IMR-90 (cell line): ENCODE results near the gene PPFIBP2. TPM values are rescaled to one million over a fixed set of nuclear protein-coding genes. Genes with fewer than 3 reads are reported as not detected.

Experiments
- ATAC-seq: fragments of 200-7000 bp; cut with Tn5 transposase; 2 replicates; pipeline ENCODE4 v1.9.1; 2020; ENCODE audit warnings: low read depth, mild to moderate bottlenecking, moderate library complexity
- BruUV-seq: library from RNA; stranded (reverse); fragments of 400-500 nt; replicated peaks from 2 replicates; lab custom pipeline; 2021; lab: Mats Ljungman, UMichigan
- CTCF ChIA-PET: fragments of 300-600 bp; formaldehyde crosslinking; extraction: SDS; loops from one replicate; lab custom pipeline; 2021; ENCODE audit warnings: antibody characterized with exemption; lab: Yijun Ruan, JAX
- POLR2A ChIA-PET: fragments of 300-600 bp; sonication (Branson Sonifier 250); formaldehyde crosslinking; loops from one replicate; lab custom pipeline; 2022; ENCODE audit warnings: antibody characterized with exemption; ENCODE audit not compliant: unreplicated experiment; lab: Charles Lee
- DNase-seq: peaks from one replicate; pipeline ENCODE4 v3.0.0; 2013
- H2AFZ ChIP-seq: replicated peaks from 2 replicates; pipeline ENCODE3; 2013; ENCODE audit warnings: low read length, mild to moderate bottlenecking; ENCODE audit not compliant: poor library complexity
- H2AK5ac ChIP-seq: 2 replicates; pipeline ENCODE4 v1.6.1; 2013; ENCODE audit warnings: low read depth, low read length, inconsistent platforms
- H2AK9ac ChIP-seq: replicated peaks from 2 replicates; pipeline ENCODE3; 2013; ENCODE audit warnings: mild to moderate bottlenecking, low read depth, low read length, moderate library complexity; ENCODE audit not compliant: poor library complexity
- H2BK120ac ChIP-seq: 2 replicates; pipeline ENCODE4 v1.6.1; 2013; ENCODE audit warnings: low read depth, low read length, inconsistent platforms
- H2BK15ac ChIP-seq: 3 replicates; pipeline ENCODE4 v1.6.1; 2013; ENCODE audit warnings: low read depth, low read length, inconsistent platforms
- H2BK20ac ChIP-seq: 2 replicates; pipeline ENCODE4 v1.6.1; 2013; ENCODE audit warnings: low read depth, mild to moderate bottlenecking, inconsistent platforms, low read length, moderate library complexity
- H2BK5ac ChIP-seq: 2 replicates; pipeline ENCODE4 v1.6.1; 2013; ENCODE audit warnings: mild to moderate bottlenecking, low read depth, low read length, inconsistent platforms; ENCODE audit not compliant: poor library complexity, severe bottlenecking
- H3K14ac ChIP-seq: replicated peaks from 2 replicates; pipeline ENCODE4 v1.6.1; 2013; ENCODE audit warnings: low read depth, low read length, inconsistent platforms
- H3K18ac ChIP-seq: 2 replicates; pipeline ENCODE4 v1.6.1; 2013; ENCODE audit warnings: low read depth, low read length, control low read depth
- H3K23ac ChIP-seq: 2 replicates; pipeline ENCODE4 v1.6.1; 2013; ENCODE audit warnings: low read depth, low read length, inconsistent platforms
- H3K27ac ChIP-seq: 2 replicates; pipeline ENCODE4 v1.5.1; 2013; ENCODE audit warnings: mild to moderate bottlenecking, control low read depth, low read length; ENCODE audit not compliant: insufficient read depth
- H3K27me3 ChIP-seq: 2 replicates; pipeline ENCODE4 v1.6.1; 2013; ENCODE audit warnings: low read length; ENCODE audit not compliant: control insufficient read depth, insufficient read depth
- H3K36me3 ChIP-seq: 2 replicates; pipeline ENCODE4 v1.6.1; 2013; ENCODE audit warnings: low read length, mixed read lengths; ENCODE audit not compliant: control insufficient read depth, insufficient read depth
- H3K4ac ChIP-seq: 2 replicates; pipeline ENCODE4 v1.6.1; 2013; ENCODE audit warnings: low read depth, low read length, inconsistent platforms
- H3K4me1 ChIP-seq: 2 replicates; pipeline ENCODE4 v1.6.1; 2013; ENCODE audit warnings: low read length, mixed read lengths; ENCODE audit not compliant: control insufficient read depth, insufficient read depth
- H3K4me2 ChIP-seq: 2 replicates; pipeline ENCODE4 v1.6.1; 2013; ENCODE audit warnings: low read depth, mild to moderate bottlenecking, control low read depth, low read length, moderate library complexity
- H3K4me3 ChIP-seq: 2 replicates; pipeline ENCODE4 v1.5.1; 2013; ENCODE audit warnings: low read depth, mild to moderate bottlenecking, control low read depth, low read length, moderate library complexity; ENCODE audit not compliant: insufficient read depth
- H3K56ac ChIP-seq: 2 replicates; pipeline ENCODE4 v1.6.1; 2013; ENCODE audit warnings: low read length, inconsistent platforms; ENCODE audit not compliant: insufficient read depth; ENCODE audit errors: extremely low read depth
- H3K79me1 ChIP-seq, 2 experiments: 2 replicates each; pipeline ENCODE4 v1.6.1; 2013; ENCODE audit warnings: low read length in 2 of 2, inconsistent platforms in 1 of 2, low read depth in 1 of 2
- H3K9ac ChIP-seq: 2 replicates; pipeline ENCODE4 v1.6.1; 2013; ENCODE audit warnings: low read depth, low read length, control low read depth
- H3K9me1 ChIP-seq: 2 replicates; pipeline ENCODE4 v1.6.1; 2013; ENCODE audit warnings: low read length, inconsistent platforms; ENCODE audit not compliant: insufficient read depth
- H3K9me3 ChIP-seq: 2 replicates; pipeline ENCODE4 v1.6.1; 2013; ENCODE audit warnings: low read length; ENCODE audit not compliant: control insufficient read depth, insufficient read depth
- H4K20me1 ChIP-seq: 2 replicates; pipeline ENCODE4 v1.6.1; 2013; ENCODE audit warnings: low read length, inconsistent platforms; ENCODE audit not compliant: insufficient read depth
- H4K5ac ChIP-seq: 2 replicates; pipeline ENCODE4 v1.6.1; 2013; ENCODE audit warnings: mild to moderate bottlenecking, low read depth, low read length, control low read depth
- H4K8ac ChIP-seq, 2 experiments: 2 replicates each; pipeline ENCODE4 v1.6.1; 2013; ENCODE audit warnings: low read depth in 2 of 2, low read length in 2 of 2, control low read depth in 1 of 2, inconsistent platforms in 1 of 2
- H4K91ac ChIP-seq: 2 replicates; pipeline ENCODE4 v1.6.1; 2013; ENCODE audit warnings: low read depth, low read length, inconsistent platforms; ENCODE audit not compliant: insufficient read depth
- CEBPB ChIP-seq: IDR thresholded peaks from 2 replicates; pipeline ENCODE4 v1.6.1; 2012; ENCODE audit warnings: low read depth, low read length, improper control_type of control experiment
- CHD1 ChIP-seq: IDR thresholded peaks from 2 replicates; pipeline ENCODE4 v1.6.1; 2012; ENCODE audit warnings: low read depth, low read length, improper control_type of control experiment
- CTCF ChIP-seq: conservative IDR thresholded peaks from 2 replicates; pipeline ENCODE4 v1.5.1; 2012; ENCODE audit warnings: mild to moderate bottlenecking, low read depth, low read length, improper control_type of control experiment
- ELK1 ChIP-seq: fragments of 150-350 bp; IDR thresholded peaks from 2 replicates; pipeline ENCODE4 v1.6.1; 2016; ENCODE audit warnings: low read depth, mild to moderate bottlenecking, low read length, moderate library complexity, borderline replicate concordance
- NFE2L2 ChIP-seq: fragments of 150-350 bp; IDR thresholded peaks from 2 replicates; pipeline ENCODE4 v1.6.1; 2016; ENCODE audit warnings: low read depth, mild to moderate bottlenecking, low read length
- RAD21 ChIP-seq: IDR thresholded peaks from 2 replicates; pipeline ENCODE4 v1.6.1; 2012; ENCODE audit warnings: low read length, improper control_type of control experiment
- RCOR1 ChIP-seq: IDR thresholded peaks from 2 replicates; pipeline ENCODE4 v1.6.1; 2012; ENCODE audit warnings: mild to moderate bottlenecking, low read length, improper control_type of control experiment; ENCODE audit not compliant: insufficient replicate concordance
- RFX5 ChIP-seq: IDR thresholded peaks from 2 replicates; pipeline ENCODE4 v1.8.0; 2012; ENCODE audit warnings: low read depth, mild to moderate bottlenecking, low read length, moderate library complexity
- SMC3 ChIP-seq: fragments of 150-350 bp; IDR thresholded peaks from 2 replicates; pipeline ENCODE4 v1.6.1; 2016; ENCODE audit warnings: low read depth, mild to moderate bottlenecking, antibody characterized with exemption, low read length, moderate library complexity
- USF2 ChIP-seq: fragments of 150-350 bp; IDR thresholded peaks from 2 replicates; pipeline ENCODE4 v1.6.1; 2017; ENCODE audit warnings: mild to moderate bottlenecking, antibody characterized with exemption, low read length, low read depth
- WGBS, 2 experiments: methylation state at CpG; one replicate each; pipeline versions ENCODE4 v1.1.5 to v1.1.7; 2013; ENCODE audit warnings: missing lambda C conversion rate in 2 of 2; ENCODE audit not compliant: insufficient read length in 1 of 2; ENCODE audit errors: extremely low coverage in 2 of 2; 5-methylcytosine and 5-hydroxymethylcytosine counted together
- dilution Hi-C: fragments of 300-500 bp; cut with HindIII; formaldehyde crosslinking; loops from one replicate; pipeline ENCODE4 v1.14.3; 2018; ENCODE audit warnings: low sequenced_read_pairs; ENCODE audit not compliant: unreplicated experiment
- in situ Hi-C: fragments of 300-500 bp; cut with MboI; formaldehyde crosslinking; loops from 3 replicates; pipeline ENCODE4 v1.14.3; 2019; ENCODE audit warnings: low sequenced_read_pairs, inconsistent platforms, mixed read lengths
- intact Hi-C: fragments of 100-400 bp; cut with micrococcal nuclease; formaldehyde crosslinking; loops from 2 replicates; pipeline ENCODE4 v1.10.0; 2022
- polyA plus RNA-seq, 3 experiments: library from polyadenylated mRNA; depleted of rRNA; stranded (reverse); fragments of >200 nt; gene quantifications; 2 replicates each; pipeline ENCODE4 v1.2.3, GENCODE V29; 2012; ENCODE audit warnings: low replicate concordance in 1 of 3
- total RNA-seq: library from RNA; depleted of rRNA; stranded (reverse); fragments of >200 nt; gene quantifications from 2 replicates; pipeline ENCODE4 v1.2.3, GENCODE V29; 2012

PPFIBP2 gene
- total and polyA plus RNA-seq, 2 of the 4 experiments (the other 2 are of a cell fraction), result 6.0 to 11.8 TPM

- in situ Hi-C loops, result no loop called here
- no peaks in the 10 kb centered on the region for H3K36me3 ChIP-seq
- H3K56ac ChIP-seq, result no peak overlapping the region
- no peak overlapping the region for H4K91ac ChIP-seq
- no peak overlapping the region for H3K18ac ChIP-seq
- H2BK120ac ChIP-seq, result no peak overlapping the region
- no peak overlapping the region for H2AK9ac ChIP-seq
- H3K9ac ChIP-seq, result no peak overlapping the region
- H2BK15ac ChIP-seq, result no peak overlapping the region
- no peak overlapping the region for H2BK20ac ChIP-seq
- no peak overlapping the region for H4K8ac ChIP-seq
- no CpG with 5 or more reads among the region's 4 CpGs for WGBS, 2 experiments
- no peak overlapping the region for H3K14ac ChIP-seq
- intact Hi-C loops, result loop anchor here (10.0 kb wide), 1 partner anchor 424 kb away; no protein-coding TSS in a partner anchor
- ChIA-PET POLR2A (no interaction called here), CTCF (interaction anchor here (1.1 kb wide), 1 partner anchor 99 kb away, joined by 3 read pairs; no protein-coding TSS in a partner anchor)
- no peak overlapping the region for H3K27ac ChIP-seq
- no peak overlapping the region for H2BK5ac ChIP-seq
- no peaks in the 10 kb centered on the region for H3K79me1 ChIP-seq
- no peak overlapping the region for H3K23ac ChIP-seq
- peaks cover 12% of the 10 kb centered on the region for H3K27me3 ChIP-seq
- no peak overlapping the region for H3K4ac ChIP-seq
- H4K5ac ChIP-seq, result no peak overlapping the region
- no peak overlapping the region for H3K4me2 ChIP-seq
- TF ChIP-seq ELK1, result no peak
- no peak for TF ChIP-seq RAD21
- no peak for TF ChIP-seq CEBPB
- TF ChIP-seq NFE2L2, result no peak
- no peak for TF ChIP-seq SMC3
- TF ChIP-seq CTCF, result no peak
- no peak for TF ChIP-seq USF2
- TF ChIP-seq RCOR1, result no peak
- no peak for TF ChIP-seq RFX5
- no peak for TF ChIP-seq CHD1
- dilution Hi-C loops, result no loop called here
- H2AK5ac ChIP-seq, result no peak overlapping the region
- H3K9me1 ChIP-seq, result no peaks in the 10 kb centered on the region
- H3K4me3 ChIP-seq, result no peak overlapping the region
- H3K9me3 ChIP-seq, result no peaks in the 10 kb centered on the region
- H4K20me1 ChIP-seq, result no peaks in the 10 kb centered on the region
- no peak for ATAC-seq
- no peak for DNase-seq
- no TSS peak for BruUV-seq
- H3K4me1 ChIP-seq, result no peaks in the 10 kb centered on the region
- no peak overlapping the region for H2AFZ ChIP-seq
These were observed 156.8 kb downstream of the PPFIBP2 start for GRCh38 chr11:7670641-7671040.
